AG09309 (cell line): ENCODE measurements around the gene CBR3.

Experiments used
- DNase-seq: peaks from one replicate; pipeline ENCODE4 v3.0.0-alpha.2; 2010; ENCODE audit warnings: low read depth
- H3K4me3 ChIP-seq: 2 replicates; pipeline ENCODE4 v1.5.1; 2011; ENCODE audit warnings: mild to moderate bottlenecking, low read depth, low read length, moderate library complexity; ENCODE audit not compliant: control insufficient read depth
- CTCF ChIP-seq: IDR thresholded peaks from 2 replicates; pipeline ENCODE4 v1.5.1; 2011; ENCODE audit warnings: mild to moderate bottlenecking, low read depth, low read length, inconsistent platforms; ENCODE audit not compliant: insufficient read depth, control insufficient read depth; ENCODE audit errors: missing control alignments

Gene CBR3

GRCh38 chr21:36183144-36183795 lies 48.4 kb downstream of the CBR3 start:
- DNase-seq = no peak
- TF ChIP-seq CTCF = no peak
- no peak overlapping the region for H3K4me3 ChIP-seq

GRCh38 chr21:36184545-36184944 lies 49.7 kb downstream of the CBR3 start:
- no peak for DNase-seq
- TF ChIP-seq CTCF = no peak
- no peak overlapping the region for H3K4me3 ChIP-seq

GRCh38 chr21:36185523-36185922 lies 50.6 kb downstream of the CBR3 start:
- H3K4me3 ChIP-seq = no peak overlapping the region
- DNase-seq = no peak
- TF ChIP-seq CTCF = no peak

GRCh38 chr21:36186081-36186480 lies 51.2 kb downstream of the CBR3 start:
- TF ChIP-seq CTCF = no peak
- no peak overlapping the region for H3K4me3 ChIP-seq
- no peak for DNase-seq

DNA sequence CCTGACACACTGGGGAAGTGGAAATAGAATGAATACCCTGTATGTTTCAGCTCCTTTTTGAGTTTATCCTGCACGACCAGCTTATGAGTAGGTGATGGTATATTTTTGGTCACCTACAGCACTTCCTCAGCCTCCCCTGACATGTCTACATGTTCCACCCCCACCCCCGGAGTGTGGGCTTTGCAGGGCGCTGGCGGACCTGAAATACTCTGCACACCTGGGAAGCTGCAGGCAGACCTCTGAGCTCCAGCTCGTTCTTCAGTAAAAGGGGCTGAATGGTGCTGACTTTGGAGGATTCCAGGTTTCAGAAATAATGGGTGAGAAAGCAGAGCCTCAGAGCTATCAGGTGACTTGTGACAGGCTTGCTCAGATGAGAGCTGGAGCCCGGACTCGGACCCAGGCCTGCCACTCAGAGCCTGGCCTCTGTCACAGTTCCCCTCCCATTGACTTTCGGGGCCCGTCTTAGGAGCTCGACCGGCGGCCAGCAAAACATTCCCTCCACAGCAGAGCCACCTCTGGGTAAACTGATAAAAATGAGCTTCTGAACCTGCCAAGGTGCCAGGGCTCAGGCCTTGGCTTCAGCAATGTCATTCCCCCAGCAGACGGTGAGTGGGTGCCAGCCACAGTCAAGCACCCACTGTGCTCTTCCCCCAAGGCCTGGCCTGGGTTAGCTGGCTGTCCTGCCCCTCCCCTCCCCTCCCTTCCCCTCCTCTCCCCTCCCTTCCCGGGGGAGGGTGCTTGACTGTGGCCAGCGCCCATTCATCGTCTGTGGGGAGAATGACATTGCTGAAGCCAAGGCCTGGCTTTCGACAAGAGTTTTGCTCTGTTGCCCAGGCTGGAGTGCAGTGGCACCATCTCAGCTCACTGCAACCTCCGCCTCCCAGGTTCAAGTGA lies 51.9 kb downstream of the CBR3 start:
- DNase-seq = no peak
- no peak for TF ChIP-seq CTCF
- no peak overlapping the region for H3K4me3 ChIP-seq

GRCh38 chr21:36188081-36188681 lies 53.3 kb downstream of the CBR3 start:
- no peak for DNase-seq
- no peak overlapping the region for H3K4me3 ChIP-seq
- TF ChIP-seq CTCF = no peak
